NCI-H1105 (cell line): ENCODE results near the gene CSAD.
A peak's percentile ranks its signal among the peaks of the same experiment; 100 is the strongest.

Experiments
- DNase-seq: peaks from one replicate; lab custom pipeline; 2025; lab: John Stamatoyannopoulos, UW

Gene CSAD, protein sequence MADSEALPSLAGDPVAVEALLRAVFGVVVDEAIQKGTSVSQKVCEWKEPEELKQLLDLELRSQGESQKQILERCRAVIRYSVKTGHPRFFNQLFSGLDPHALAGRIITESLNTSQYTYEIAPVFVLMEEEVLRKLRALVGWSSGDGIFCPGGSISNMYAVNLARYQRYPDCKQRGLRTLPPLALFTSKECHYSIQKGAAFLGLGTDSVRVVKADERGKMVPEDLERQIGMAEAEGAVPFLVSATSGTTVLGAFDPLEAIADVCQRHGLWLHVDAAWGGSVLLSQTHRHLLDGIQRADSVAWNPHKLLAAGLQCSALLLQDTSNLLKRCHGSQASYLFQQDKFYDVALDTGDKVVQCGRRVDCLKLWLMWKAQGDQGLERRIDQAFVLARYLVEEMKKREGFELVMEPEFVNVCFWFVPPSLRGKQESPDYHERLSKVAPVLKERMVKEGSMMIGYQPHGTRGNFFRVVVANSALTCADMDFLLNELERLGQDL

DNA sequence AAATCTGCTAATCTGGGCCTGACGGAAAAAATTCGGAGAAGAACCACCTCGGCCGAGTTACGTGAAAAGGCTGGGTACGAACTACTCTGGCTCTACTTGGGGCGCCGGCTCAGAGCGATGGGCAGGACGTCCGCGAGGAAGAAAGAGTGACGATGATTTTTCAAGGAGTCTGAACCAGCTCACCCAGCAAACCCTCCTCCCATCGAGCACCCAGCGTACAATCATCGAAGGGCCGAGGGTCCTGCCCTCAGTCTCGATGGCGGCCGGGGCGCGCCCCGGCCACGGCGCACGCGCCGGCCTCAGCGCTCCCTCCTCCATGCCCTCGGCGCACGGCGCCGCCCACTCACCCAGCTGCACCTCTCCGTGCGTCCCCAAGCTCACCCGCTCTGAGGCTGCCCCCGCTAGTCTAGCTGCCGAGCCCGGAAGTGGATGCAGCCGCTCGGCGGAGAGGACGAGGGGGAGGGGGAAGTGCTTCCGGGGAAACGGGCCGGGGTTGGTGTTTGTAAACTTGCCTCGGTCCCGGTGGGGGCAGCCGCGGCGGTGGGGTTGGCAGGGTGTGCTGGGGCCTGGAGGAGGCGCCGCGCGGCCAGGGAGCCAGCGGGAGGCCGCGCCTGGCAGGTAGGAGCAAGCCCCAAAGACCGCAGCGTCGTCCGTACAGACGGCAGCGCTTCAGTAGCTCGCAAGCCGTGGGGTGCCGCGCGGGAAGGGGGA lies at the start of gene CSAD, which contains the start of gene ZNF740:
TSS of gene CSAD (minus strand) at position 706 of the 711 bp plus-strand sequence. CDS start 7,455 bp downstream, outside the sequence.
TSS of gene ZNF740 (plus strand) at position 503 of the 711 bp plus-strand sequence. CDS start 1,262 bp downstream, outside the sequence.
- peak; percentile 85 for DNase-seq

- no peak for DNase-seq
Observed at GRCh38 chr12:53230108-53230845, 49.6 kb upstream of the CSAD start.

- DNase-seq, result no peak
Observed at GRCh38 chr12:53229454-53229853, 48.7 kb upstream of the CSAD start.

DNA sequence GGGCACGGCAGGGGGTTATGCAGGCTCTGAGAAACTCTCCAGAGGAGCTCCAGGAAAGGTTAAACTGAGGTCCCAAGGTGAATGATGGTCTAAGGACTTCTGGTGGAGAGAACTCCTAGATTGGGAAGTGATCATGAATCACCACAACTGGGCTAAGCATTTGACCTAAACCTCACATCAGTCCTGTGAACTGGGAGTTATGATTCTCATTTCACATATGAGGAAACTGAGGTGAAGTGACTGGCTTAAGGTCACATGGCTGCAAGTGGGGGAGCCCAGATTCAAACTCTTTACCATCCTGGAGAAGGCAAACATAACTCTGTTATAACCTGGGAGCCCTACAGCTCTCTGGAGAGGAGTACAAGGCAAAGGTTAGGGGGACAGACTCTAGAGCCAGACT lies 47.1 kb upstream of the CSAD start:
- DNase-seq, result no peak

GRCh38 chr12:53227341-53227740 lies 46.6 kb upstream of the CSAD start:
- DNase-seq, result no peak

GRCh38 chr12:53226815-53227214 lies 46.1 kb upstream of the CSAD start:
- no peak for DNase-seq

GRCh38 chr12:53225635-53226424 lies 45.1 kb upstream of the CSAD start:
- no peak for DNase-seq

DNA sequence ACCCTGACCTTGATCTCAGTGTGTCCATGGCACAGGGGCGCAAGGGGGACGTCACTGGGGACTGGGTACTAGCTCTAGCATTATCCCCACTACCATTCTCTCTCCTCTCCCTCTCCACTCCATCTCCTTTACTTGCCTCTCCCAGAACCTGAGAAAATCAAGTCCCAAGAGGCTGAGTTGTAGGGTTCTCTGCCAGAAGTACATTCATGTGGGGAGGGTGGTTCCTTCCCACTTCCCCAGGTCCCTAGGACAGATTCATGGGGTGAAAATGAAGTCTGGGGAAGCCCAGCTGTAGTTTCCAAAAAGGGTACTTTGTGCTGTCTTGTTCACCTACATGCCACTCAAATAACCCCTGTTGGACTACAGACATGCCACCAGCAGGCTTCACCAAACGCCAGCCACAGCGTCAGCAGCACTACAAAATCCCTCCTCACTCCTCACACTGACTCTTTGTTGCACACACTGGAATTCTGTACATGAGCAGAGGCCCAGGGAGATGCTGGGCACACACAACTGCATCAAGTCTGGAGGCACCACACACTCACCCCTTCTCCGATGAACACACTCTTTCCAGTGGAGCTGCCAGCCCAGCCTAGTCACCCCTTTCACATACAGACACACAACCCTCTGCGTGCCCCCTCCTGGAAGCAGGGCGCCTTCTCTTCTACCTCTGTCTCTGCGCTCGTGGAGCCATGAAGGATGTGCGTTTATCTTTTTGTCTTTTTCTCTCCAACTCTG lies 44.3 kb upstream of the CSAD start:
- DNase-seq, result no peak

GRCh38 chr12:53224061-53224896 lies 43.6 kb upstream of the CSAD start:
- no peak for DNase-seq

- DNase-seq, result no peak
Observed at GRCh38 chr12:53223389-53224060, 42.8 kb upstream of the CSAD start.

GRCh38 chr12:53222806-53223261 lies 42.1 kb upstream of the CSAD start:
- no peak for DNase-seq

DNA sequence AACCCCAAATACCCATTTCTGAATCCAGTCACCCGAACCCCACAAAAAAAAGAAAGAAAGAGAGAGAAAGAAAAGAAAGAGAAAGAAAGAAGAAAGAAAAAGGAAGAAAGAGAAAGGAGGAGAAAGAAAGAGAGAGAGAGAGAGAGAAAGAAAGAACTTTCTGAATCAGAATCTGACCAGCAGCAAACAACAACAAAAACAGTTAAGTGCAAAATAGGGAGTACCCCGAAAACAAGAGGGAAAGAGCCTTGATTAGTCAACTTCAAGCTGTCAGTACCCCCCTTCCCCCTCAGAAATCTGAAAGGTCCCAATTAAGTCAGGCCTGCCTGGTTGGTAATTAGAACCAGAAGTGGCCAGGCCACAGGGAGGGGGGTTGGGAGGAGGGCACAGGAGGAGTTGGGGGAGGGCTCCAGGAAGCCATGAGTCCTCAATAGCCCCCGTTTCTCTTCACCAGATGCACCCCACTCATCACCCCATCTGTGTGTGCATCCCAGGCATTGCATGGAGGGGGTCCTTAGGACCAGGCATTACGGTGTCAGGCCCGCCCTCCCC lies 41.5 kb upstream of the CSAD start:
- no peak for DNase-seq

GRCh38 chr12:53221203-53222080 lies 40.7 kb upstream of the CSAD start:
- no peak for DNase-seq

GRCh38 chr12:53220694-53221202 lies 40.0 kb upstream of the CSAD start:
- peak; percentile 32 for DNase-seq

GRCh38 chr12:53219956-53220693 lies 39.4 kb upstream of the CSAD start:
- DNase-seq, result no peak

DNA sequence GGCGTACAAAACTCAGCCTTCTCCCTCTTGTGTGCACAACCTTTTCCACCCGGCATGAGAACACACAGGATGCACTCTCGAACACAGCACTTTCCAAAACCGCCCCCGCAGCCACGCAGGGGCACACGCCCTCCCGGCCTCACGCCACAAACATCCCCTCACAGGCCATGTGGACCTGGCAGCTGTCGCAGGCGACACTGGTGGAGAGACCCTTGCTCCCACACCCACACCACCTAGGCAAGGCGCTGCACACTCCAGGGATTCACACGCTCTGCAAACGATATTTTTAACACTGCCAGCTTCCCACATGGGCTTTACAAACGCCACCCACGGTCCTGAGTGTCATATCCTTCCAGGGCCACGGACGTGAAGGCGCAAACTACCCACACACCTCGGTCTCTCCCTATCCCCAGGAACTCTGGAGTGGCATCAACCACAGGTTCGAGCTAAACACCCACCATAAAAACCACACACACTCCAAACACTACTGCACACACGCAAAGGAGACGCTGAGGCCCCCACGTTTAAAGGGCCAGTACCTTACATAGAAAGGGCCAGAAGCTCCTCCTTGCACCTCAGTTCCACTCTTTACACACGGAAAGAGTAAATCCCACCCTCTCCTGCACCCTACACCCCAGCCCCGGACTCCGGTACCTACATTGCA lies 38.7 kb upstream of the CSAD start:
- DNase-seq, result no peak
